Measurements from ENCODE around the gene SAT2.

Gene SAT2

DNA sequence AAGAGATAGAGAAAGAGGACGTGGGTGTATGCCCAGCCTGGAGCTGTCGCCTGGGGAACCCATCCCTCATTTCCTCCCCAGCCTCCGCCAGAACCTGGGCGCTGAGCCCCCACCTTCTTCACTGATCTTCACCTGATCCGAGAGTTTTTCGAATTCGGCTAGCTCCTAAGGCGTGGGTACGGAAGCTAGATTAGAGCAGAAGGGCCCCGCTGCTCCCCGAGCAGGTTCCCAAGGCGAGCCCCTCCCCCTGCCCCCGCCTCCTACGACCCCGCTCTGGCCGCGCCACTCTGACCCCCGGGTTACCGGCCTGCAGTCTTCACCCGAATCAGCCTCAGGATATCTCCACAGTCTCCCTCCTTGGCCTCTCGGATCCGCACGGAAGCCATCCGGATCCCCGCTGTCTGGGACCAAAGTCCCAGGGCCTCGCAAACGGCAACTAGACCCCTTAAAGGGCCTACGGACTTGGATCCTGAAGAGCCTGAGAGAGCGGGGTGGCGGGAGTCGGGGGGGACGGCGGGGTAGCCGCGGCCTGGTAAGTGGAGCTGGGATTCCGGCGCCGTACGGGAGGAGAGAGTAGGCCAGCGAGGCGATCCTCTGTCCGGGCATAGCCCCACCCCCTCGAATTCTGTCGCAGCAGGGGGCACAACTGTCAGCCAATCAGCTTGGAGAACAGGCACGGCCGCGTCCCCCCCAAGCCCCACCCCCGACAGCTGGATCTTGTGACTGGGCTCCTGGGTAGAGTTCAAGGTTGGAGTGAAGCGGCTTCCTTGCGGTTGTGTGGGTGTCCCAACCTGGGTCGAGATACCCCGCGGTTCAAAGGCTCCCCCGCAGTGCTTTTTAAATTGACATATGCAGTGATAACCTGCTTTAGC, at the start of gene SAT2:
Gene SAT2 (minus strand): TSS at position 572 of the 872 bp plus-strand sequence. CDS start 186 bp downstream, at position 386.
- in situ Hi-C loops (cut with HindIII; ENCODE audit: low pct_unique_long_range_greater_than_20kb, low sequenced_read_pairs) = no loop called here
- peak; percentile 90 to 94 for DNase-seq (ENCODE audit: low read depth in 1 of 2, low spot score in 1 of 2)
- no peak for TF ChIP-seq JUND (IDR thresholded peaks at IDR 0.05; ENCODE audit: low read depth)

DNA sequence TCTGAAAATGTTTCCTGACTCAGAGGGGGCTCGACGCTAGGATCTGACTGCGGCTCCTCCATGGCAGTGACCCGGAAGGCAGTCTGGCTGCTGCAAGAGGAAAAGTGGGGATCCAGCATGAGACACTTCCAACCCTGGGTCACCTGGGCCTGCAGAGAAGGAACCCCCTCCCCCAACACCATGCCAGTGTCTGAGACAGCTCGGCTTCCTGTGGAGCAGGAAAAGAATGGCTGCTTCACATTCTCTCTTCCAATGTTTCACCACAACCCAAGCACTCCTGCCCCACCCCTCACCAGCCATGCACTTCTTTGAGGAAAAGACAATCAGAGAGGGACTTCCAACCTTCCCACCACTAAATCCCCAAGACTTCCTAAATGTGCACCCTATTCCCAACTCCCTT, 48.9 kb upstream of the SAT2 start:
- in situ Hi-C loops (cut with HindIII; ENCODE audit: low pct_unique_long_range_greater_than_20kb, low sequenced_read_pairs) = no loop called here
- DNase-seq (ENCODE audit: low read depth in 1 of 2, low spot score in 1 of 2) = no peak
- no peak for TF ChIP-seq JUND (IDR thresholded peaks at IDR 0.05; ENCODE audit: low read depth)

DNA sequence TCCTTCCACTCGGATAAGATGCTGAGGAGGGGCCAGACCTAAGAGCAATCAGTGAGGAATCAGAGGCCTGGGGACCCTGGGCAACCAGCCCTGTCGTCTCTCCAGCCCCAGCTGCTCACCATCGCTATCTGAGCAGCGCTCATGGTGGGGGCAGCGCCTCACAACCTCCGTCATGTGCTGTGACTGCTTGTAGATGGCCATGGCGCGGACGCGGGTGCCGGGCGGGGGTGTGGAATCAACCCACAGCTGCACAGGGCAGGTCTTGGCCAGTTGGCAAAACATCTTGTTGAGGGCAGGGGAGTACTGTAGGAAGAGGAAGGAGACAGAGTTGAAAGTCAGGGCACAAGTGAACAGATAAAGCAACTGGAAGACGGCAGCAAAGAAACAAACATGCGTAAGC, 47.3 kb upstream of the SAT2 start:
- in situ Hi-C loops (cut with HindIII; ENCODE audit: low pct_unique_long_range_greater_than_20kb, low sequenced_read_pairs) = no loop called here
- DNase-seq (ENCODE audit: low read depth in 1 of 2, low spot score in 1 of 2) = no peak
- TF ChIP-seq JUND (IDR thresholded peaks at IDR 0.05; ENCODE audit: low read depth) = no peak

DNA sequence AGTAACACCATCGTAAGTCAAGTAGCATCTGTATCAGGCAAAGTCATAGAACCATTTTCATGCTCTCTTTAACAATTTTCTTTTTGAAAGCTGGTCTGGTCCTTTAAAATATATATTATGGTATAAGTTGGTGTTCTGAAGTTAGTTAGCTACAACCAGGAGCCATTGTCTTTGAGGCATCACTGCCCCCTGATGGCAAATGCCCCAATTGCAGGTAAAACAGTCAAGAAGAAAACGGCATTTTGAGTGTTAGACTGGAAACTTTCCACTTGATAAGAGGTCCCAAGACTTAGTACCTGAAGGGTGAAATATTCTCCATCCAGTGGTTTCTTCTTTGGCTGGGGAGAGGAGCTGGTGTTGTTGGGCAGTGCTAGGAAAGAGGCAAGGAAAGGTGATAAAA, 45.6 kb upstream of the SAT2 start:
- no peak for TF ChIP-seq JUND (IDR thresholded peaks at IDR 0.05; ENCODE audit: low read depth)
- DNase-seq (ENCODE audit: low read depth in 1 of 2, low spot score in 1 of 2) = no peak

DNA sequence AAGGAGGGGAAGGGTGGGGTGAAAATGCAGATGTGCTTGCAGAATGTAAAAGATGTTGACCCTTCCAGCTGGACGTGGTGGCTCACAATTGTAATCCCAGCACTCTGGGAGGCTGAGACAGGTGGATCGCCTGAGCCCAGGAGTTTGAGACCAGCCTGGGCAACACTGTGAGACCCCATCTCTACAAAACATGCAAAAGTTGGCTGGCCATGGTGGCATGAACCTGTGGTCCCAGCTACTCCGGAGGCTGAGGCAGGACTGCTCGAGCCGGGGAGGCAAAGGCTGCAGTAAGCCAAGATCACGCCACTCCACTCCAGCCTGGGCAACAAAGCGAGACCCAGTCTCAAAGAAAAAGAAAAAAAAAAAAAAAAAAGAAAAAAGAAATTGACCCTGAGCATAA, 40.9 kb upstream of the SAT2 start:
- TF ChIP-seq JUND (IDR thresholded peaks at IDR 0.05; ENCODE audit: low read depth) = no peak
- in situ Hi-C loops (cut with HindIII; ENCODE audit: low pct_unique_long_range_greater_than_20kb, low sequenced_read_pairs) = no loop called here
- DNase-seq (ENCODE audit: low read depth in 1 of 2, low spot score in 1 of 2) = no peak

More for the DNA sequence above, 45.6 kb upstream of the SAT2 start:
- in situ Hi-C loops (cut with HindIII; ENCODE audit: low pct_unique_long_range_greater_than_20kb, low sequenced_read_pairs) = no loop called here

DNA sequence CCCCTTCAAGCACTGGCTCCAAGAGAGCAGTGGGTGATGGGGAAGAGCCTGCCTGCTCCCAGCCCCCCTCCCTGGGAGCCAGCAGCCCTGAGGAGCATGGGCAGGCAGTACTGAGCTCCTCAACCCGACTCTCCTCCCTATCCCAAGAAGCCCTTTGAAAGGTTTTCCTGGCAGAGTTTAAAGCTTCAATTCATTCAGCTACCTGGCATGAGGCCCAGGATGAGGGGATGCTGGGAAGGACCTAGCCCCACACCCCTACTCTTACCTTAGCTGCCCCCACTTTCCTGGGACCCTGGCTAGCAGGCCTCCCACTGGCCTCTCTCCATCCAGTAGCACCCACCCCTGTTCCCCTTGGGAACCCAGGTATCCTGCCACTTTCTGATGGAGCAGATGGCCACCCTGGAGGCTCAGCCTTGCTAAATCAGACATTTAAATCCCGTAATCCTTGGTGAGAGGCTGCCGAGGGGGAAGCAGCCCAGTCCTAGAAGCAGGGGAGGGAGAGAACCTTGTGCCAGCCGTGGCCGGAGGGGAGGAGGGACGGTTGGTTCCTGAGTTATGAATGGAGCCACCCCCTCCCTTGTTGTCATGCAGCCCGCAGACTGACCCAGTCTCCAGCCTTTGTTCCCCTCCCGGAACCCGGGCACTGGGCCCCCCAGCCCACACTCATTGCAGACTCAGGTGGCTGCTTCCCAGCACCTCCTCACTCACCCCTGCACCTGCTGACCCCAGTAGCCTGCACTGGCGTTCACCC, 40.2 kb upstream of the SAT2 start:
- DNase-seq (ENCODE audit: low read depth in 1 of 2, low spot score in 1 of 2) = no peak
- in situ Hi-C loops (cut with HindIII; ENCODE audit: low pct_unique_long_range_greater_than_20kb, low sequenced_read_pairs) = no loop called here
- no peak for TF ChIP-seq JUND (IDR thresholded peaks at IDR 0.05; ENCODE audit: low read depth)

DNA sequence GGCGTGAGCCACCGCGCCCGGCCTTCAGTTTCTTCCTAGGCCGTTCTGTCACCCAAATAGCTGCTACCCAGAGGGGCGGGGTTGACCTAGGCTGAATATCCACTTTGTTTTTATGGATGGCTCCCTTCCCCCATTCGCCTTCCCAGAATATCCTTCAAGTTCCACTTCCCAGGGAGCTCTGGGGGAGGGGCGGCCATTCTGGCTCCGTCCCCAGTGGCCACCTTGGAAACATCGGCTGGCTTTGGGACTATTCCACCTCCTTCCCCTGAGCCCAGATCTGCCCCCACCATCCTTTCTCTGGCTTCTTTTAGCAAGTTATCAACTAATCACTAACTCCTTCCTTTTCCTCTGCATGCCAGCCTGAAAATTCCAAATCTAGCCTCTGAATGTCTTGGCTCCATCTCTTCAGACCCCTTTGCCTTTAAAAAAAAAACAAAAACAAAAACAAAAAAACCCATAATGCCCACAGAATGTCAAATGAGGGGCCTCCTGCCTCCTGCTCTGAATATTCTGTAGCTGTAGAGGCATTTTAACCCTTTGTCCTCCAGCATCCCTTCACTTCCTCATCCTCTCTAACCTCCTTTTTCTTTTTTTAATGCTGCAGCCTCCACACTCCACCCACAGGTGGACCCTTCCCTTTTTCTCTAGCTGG, 29.5 kb upstream of the SAT2 start:
- no peak for DNase-seq (ENCODE audit: low read depth in 1 of 2, low spot score in 1 of 2)
- in situ Hi-C loops (cut with HindIII; ENCODE audit: low pct_unique_long_range_greater_than_20kb, low sequenced_read_pairs) = no loop called here
- TF ChIP-seq JUND (IDR thresholded peaks at IDR 0.05; ENCODE audit: low read depth) = no peak

DNA sequence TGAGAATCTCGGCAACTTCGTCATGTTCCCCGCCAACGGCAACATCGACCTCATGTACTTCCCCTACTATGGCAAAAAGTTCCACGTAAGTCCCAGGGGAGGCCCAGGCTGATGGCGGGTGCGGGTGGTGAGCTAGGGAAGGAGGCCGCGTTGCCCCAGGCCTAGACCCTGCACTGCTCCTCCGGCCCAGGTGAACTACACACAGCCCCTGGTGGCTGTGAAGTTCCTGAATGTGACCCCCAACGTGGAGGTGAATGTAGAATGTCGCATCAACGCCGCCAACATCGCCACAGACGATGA, 27.9 kb upstream of the SAT2 start:
- in situ Hi-C loops (cut with HindIII; ENCODE audit: low pct_unique_long_range_greater_than_20kb, low sequenced_read_pairs) = no loop called here
- DNase-seq (ENCODE audit: low read depth in 1 of 2, low spot score in 1 of 2) = no peak
- TF ChIP-seq JUND (IDR thresholded peaks at IDR 0.05; ENCODE audit: low read depth) = no peak

DNA sequence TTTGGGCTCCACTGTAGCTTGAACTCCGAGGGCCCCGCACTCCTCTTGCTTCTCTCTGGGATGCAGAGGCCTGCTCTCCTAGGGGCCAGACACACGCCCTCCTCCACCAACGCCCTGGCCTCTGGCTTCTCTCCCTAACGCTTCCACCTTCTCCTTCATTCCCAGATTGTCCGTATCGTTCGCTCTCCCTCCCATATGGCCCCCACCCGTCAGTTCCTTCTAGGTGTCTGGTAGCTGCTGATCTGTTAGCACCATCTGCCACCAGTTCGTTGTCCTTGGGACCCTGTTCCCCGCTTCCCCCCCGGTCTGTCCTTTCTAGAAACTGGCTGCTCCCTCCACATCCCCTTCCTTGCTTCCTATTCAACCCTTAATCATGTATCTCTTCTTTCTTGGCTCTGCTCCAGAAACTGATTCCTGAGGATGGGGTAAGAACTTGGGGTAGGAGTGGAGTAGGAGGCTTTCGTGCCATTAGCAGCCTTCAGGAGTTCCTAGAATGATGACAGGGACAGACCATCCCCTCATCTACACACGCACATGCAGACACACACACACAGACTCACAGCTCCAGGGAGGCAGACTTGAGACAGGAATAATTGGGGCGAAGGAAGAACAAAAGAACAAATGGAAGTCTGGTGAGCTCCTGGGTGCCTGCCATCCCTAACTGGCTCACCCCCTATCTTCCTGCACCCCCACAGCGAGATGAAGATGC, 27.4 kb upstream of the SAT2 start:
- in situ Hi-C loops (cut with HindIII; ENCODE audit: low pct_unique_long_range_greater_than_20kb, low sequenced_read_pairs) = no loop called here
- no peak for DNase-seq (ENCODE audit: low read depth in 1 of 2, low spot score in 1 of 2)

DNA sequence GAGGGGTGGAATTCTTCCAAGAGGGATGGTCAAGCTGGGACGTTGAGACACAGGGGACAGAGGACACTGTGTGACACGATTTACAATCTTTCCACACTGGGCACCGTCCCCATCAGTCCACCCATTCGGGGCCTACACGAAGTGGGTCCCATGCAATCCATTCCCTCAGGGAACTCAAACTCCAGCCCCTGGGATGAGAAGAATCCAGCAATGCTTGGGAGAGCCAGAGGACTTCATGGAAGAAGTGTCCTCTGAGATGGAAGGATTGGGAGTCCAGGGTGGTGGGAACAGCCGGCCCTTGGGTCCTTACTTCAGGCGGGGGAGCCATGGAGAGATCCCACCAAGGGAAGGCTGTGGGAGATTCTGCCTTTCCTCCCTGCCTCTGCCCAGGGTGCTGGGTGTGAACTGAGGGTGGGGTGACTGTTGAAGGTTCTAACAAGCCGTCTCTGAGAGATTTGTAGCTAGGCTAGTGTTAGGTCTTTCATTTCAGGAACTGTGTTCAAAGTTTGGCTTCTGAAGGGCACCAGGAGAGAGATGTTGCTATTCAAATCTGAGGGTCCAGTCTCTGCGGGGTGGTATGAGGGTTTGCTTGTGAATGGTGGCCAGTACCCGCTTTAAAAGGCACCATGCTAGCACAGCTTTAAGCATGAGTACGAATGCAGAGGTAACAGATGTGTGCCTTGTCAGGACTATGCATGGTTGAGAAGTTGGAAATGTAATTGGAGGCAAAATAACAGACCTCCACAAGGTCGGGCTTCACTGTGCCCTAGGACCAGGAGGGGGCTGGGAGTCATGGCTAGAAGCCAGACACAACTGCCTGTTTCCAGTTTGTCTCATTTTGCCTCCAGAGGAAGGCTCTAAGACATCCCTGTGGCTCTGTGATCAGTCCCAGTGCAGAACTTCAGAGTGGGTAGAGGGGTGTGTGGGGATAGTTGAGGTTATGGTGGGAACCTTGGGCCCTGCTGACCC, 25.1 kb upstream of the SAT2 start:
- in situ Hi-C loops (cut with HindIII; ENCODE audit: low pct_unique_long_range_greater_than_20kb, low sequenced_read_pairs) = no loop called here
- no peak for TF ChIP-seq JUND (IDR thresholded peaks at IDR 0.05; ENCODE audit: low read depth)
- DNase-seq (ENCODE audit: low read depth in 1 of 2, low spot score in 1 of 2) = no peak

More for the DNA sequence above, 27.4 kb upstream of the SAT2 start:
- no peak for TF ChIP-seq JUND (IDR thresholded peaks at IDR 0.05; ENCODE audit: low read depth)

DNA sequence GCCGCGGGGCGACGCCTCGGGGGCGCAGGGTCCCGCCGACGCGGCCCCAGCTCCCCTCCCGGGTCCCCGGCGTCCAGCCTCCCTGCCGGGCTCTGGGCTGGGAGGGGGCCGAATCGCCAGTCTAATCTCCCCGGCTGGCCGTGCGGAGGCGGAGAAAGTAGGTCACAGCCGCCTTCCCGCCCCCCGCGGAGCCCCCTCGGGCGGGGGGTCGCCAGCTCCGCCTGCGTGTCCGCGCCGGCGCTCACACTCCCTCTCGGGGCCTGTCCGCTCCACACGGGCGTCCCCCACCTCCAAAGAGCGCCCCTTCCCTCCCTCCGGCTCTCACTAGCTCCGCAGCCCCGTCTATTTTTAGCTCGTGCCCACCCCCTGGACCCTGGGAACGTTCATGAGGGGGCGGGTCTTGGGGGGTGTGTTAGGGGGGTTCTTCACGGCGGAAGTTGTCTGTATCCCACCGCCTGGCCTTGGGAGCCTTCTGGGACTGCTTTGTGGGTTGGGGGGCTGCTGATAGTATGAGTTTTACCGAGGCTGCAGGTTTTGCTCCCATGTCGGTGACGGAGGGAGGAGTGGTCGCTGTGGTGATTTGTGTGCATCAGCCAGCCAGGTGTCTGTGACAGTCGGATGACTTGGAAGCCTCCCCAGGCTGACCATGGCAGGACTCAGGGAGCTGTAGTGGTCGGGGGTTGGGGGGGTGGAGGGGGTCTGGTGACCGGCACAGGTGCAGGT, 24.2 kb upstream of the SAT2 start:
- no peak for TF ChIP-seq JUND (IDR thresholded peaks at IDR 0.05; ENCODE audit: low read depth)
- in situ Hi-C loops (cut with HindIII; ENCODE audit: low pct_unique_long_range_greater_than_20kb, low sequenced_read_pairs) = no loop called here
- no peak for DNase-seq (ENCODE audit: low read depth in 1 of 2, low spot score in 1 of 2)

Data from T47D (cell line).